K562 (cell line): ENCODE results near the gene P3H1. TPM values are rescaled to one million over a fixed set of nuclear protein-coding genes. Genes with fewer than 3 reads are reported as not detected.

Source experiments
- FIP1L1 ChIP-seq: fragments of 200-400 bp; formaldehyde crosslinking; IDR thresholded peaks from 2 replicates; pipeline ENCODE4 v1.6.1; 2018; ENCODE audit warnings: mild to moderate bottlenecking, low read depth, low read length; ENCODE audit not compliant: poor library complexity, severe bottlenecking
- FOXK2 ChIP-seq, 2 experiments: fragments of 450-650 bp; IDR thresholded peaks in 1 of 2; conservative IDR thresholded peaks in 1 of 2; 2 replicates each; pipeline ENCODE4 v1.6.1; 2016; ENCODE audit warnings: low read depth in 2 of 2, mild to moderate bottlenecking in 1 of 2
- FOXP1 ChIP-seq: sonication (generic); formaldehyde crosslinking; IDR thresholded peaks from 2 replicates; pipeline ENCODE4 v1.8.0; 2022; ENCODE audit warnings: mild to moderate bottlenecking, missing genetic modification reagents
- ILF3 ChIP-seq: fragments of 450-650 bp; IDR thresholded peaks from 2 replicates; pipeline ENCODE4 v1.6.1; 2018; ENCODE audit warnings: antibody characterized with exemption, mild to moderate bottlenecking, moderate library complexity, borderline replicate concordance
- MYBL2 ChIP-seq, 2 experiments: fragments of 450-650 bp in 1 of 2; sonication (generic) in 1 of 2; formaldehyde crosslinking in 1 of 2; IDR thresholded peaks; 2 replicates each; pipeline versions ENCODE4 v1.6.1 to v1.8.1; 2017 to 2022; ENCODE audit warnings: borderline replicate concordance in 1 of 2, inconsistent platforms in 1 of 2, low read depth in 1 of 2, mild to moderate bottlenecking in 1 of 2, missing genetic modification reagents in 1 of 2, moderate library complexity in 1 of 2
- NCOA1 ChIP-seq: fragments of 450-650 bp; IDR thresholded peaks from 2 replicates; pipeline ENCODE4 v1.6.1; 2016; ENCODE audit warnings: low read depth
- PPARD ChIP-seq: fragments of 250-450 bp; sonication (Bioruptor Pico); IDR thresholded peaks from 2 replicates; pipeline ENCODE4 v1.8.0; 2022; ENCODE audit warnings: inconsistent platforms, mild to moderate bottlenecking, moderate library complexity
- PRMT5 ChIP-seq: sonication (generic); formaldehyde crosslinking; IDR thresholded peaks from 2 replicates; pipeline ENCODE4 v1.5.0; 2020; ENCODE audit warnings: missing genetic modification reagents
- PTRF ChIP-seq: fragments of 450-650 bp; IDR thresholded peaks from 2 replicates; pipeline ENCODE4 v1.6.1; 2016; ENCODE audit warnings: mild to moderate bottlenecking, missing genetic modification characterization, missing compliant biosample characterization
- SRSF9 ChIP-seq: fragments of 200-400 bp; formaldehyde crosslinking; IDR thresholded peaks from 2 replicates; pipeline ENCODE4 v1.6.1; 2017; ENCODE audit warnings: low read depth, low read length, borderline replicate concordance
- STAG1 ChIP-seq: sonication (generic); formaldehyde crosslinking; IDR thresholded peaks from 2 replicates; pipeline ENCODE4 v1.5.0; 2020; ENCODE audit warnings: missing genetic modification reagents, borderline replicate concordance
- TFAP4 ChIP-seq: sonication (generic); formaldehyde crosslinking; IDR thresholded peaks from 2 replicates; pipeline ENCODE4 v1.8.0; 2022; ENCODE audit warnings: missing genetic modification reagents, mild to moderate bottlenecking, moderate library complexity, borderline replicate concordance
- THAP12 ChIP-seq: fragments of 250-450 bp; sonication (Bioruptor Pico); IDR thresholded peaks from 2 replicates; pipeline ENCODE4 v1.9.0; 2021; ENCODE audit warnings: mild to moderate bottlenecking, inconsistent platforms
- TSC22D4 ChIP-seq: fragments of 450-650 bp; IDR thresholded peaks from 2 replicates; pipeline ENCODE4 v1.6.1; 2016; ENCODE audit warnings: missing genetic modification characterization, missing biosample characterization, control low read depth
- ZBTB7A ChIP-seq: IDR thresholded peaks from 2 replicates; pipeline ENCODE4 v1.6.1; 2011; ENCODE audit warnings: low read depth, mild to moderate bottlenecking, low read length, moderate library complexity, borderline replicate concordance; ENCODE audit not compliant: control insufficient read depth
- ZHX1 ChIP-seq: fragments of 150-350 bp; conservative IDR thresholded peaks from 2 replicates; pipeline ENCODE4 v1.6.1; 2014; ENCODE audit warnings: low read length
- ZNF583 ChIP-seq: fragments of 250-450 bp; sonication (Bioruptor Pico); IDR thresholded peaks from 2 replicates; pipeline ENCODE4 v1.4.0; 2020
- ZNF707 ChIP-seq: fragments of 250-450 bp; sonication (Bioruptor Pico); conservative IDR thresholded peaks from 2 replicates; pipeline ENCODE4 v1.8.0; 2022; ENCODE audit warnings: inconsistent platforms, mild to moderate bottlenecking, moderate library complexity
- polyA plus RNA-seq, 8 experiments: library from polyadenylated mRNA; depleted of rRNA in 4 of 8; stranded (reverse) in 5 of 8; unstranded in 3 of 8; fragments of >200 nt; fragmentation: Nextera tagmentation in 2 of 8; fragmentation: Illumina TruSeq in 1 of 8; extraction: Ambion mirVana in 2 of 8; extraction: Trizol in 1 of 8; gene quantifications; 2 replicates each; pipeline versions ENCODE4 v1.2.1 to v1.2.3, GENCODE V29; 2011 to 2014; ENCODE audit warnings: inconsistent platforms in 1 of 8, missing spikeins in 1 of 8
- total RNA-seq, 7 experiments: library from RNA; depleted of rRNA in 6 of 7; stranded (reverse); fragments of >200 nt in 6 of 7; fragmentation: Illumina TruSeq in 2 of 7; extraction: Trizol in 2 of 7; gene quantifications; 2 replicates each; pipeline versions ENCODE4 v1.2.1 to v1.2.3, GENCODE V29; 2011 to 2021; ENCODE audit warnings: low replicate concordance in 1 of 7
- TF ChIP-seq, protein P1 (sequence below): fragments of 250-450 bp; sonication (Bioruptor Pico); IDR thresholded peaks from 2 replicates; pipeline ENCODE4 v1.8.0; 2022; ENCODE audit warnings: moderate library complexity, mild to moderate bottlenecking, inconsistent platforms

Gene P3H1
- total and polyA plus RNA-seq, 9 of the 15 experiments (the other 6 are each of a cell fraction or from before 2014, with no cell fraction given): 1.7 to 81.7 (median 45.7) TPM

DNA sequence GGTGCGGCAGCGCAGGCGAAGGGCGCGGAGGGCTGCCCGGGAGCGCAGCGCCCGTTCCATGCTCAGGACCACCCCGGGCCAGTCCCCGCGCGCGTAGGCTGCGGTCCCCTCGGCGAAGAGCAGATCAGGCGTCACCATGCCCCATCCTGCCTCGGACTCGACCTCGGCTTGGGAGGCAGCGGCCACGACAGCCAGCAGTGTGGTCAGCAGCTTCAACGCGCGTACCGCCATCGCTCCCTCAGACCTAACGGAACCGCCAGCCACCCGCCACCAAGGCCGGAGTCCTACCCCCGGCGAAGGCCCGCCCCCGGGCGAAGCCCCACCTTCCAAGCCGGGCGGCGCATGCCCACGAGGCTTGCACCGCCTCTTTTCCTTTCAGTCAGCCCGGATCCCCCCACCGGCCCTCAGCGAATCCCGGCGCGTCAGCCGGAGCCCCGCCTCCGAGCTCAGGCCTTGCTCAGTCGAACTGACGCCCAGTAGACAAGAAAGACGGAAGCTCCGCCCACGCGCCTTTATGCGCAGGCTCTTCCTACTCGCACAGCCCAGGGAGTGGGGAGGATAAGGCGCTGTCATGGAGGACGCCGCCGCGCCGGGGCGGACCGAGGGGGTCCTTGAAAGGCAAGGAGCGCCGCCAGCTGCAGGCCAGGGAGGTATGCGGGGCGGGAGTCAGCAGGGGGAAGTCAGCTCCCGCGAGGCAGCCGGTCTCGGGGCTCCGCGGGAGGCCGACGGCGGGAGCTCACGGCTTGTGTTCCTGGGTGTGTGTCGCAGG lies at the start of gene P3H1, which contains the start of gene C1orf50 (continued):
- TF ChIP-seq, protein P1, sequence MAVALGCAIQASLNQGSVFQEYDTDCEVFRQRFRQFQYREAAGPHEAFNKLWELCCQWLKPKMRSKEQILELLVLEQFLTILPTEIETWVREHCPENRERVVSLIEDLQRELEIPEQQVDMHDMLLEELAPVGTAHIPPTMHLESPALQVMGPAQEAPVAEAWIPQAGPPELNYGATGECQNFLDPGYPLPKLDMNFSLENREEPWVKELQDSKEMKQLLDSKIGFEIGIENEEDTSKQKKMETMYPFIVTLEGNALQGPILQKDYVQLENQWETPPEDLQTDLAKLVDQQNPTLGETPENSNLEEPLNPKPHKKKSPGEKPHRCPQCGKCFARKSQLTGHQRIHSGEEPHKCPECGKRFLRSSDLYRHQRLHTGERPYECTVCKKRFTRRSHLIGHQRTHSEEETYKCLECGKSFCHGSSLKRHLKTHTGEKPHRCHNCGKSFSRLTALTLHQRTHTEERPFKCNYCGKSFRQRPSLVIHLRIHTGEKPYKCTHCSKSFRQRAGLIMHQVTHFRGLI (CRISPR knock-in tag): no peak
- TF ChIP-seq PPARD (CRISPR knock-in tag): no peak
- TF ChIP-seq ZNF707 (CRISPR knock-in tag): no peak
- TF ChIP-seq ZHX1: 0 out of 2 replicates have a peak, but pooled peaks have one; percentile 47
- TF ChIP-seq ZBTB7A: peak; percentile 48; the same call in 1 of the 2 replicates
- TF ChIP-seq FIP1L1: peak; percentile 46
- 0 out of 2 replicates have a peak, but pooled peaks have one; percentile 27 for TF ChIP-seq STAG1 (CRISPR knock-in tag)
- no peak for TF ChIP-seq SRSF9
- no peak for TF ChIP-seq TSC22D4
- TF ChIP-seq PRMT5: no peak
- TF ChIP-seq ZNF583: 0 out of 2 replicates have a peak, but pooled peaks have one; percentile 30
- TF ChIP-seq NCOA1: no peak; the same call in 1 of the 2 replicates
- peak in 1 of 2 experiments; percentile 36; a peak in 1 of 4 replicates for TF ChIP-seq FOXK2 (conservative IDR thresholded peaks at IDR 0.05 in 1 of 2, IDR thresholded peaks at IDR 0.05 in 1 of 2; ENCODE audit: low read depth in 2 of 2)
- no peak for TF ChIP-seq ILF3
- 0 out of 2 replicates have a peak, but pooled peaks have one; percentile 81 for TF ChIP-seq FOXP1 (CRISPR knock-in tag)
- TF ChIP-seq TFAP4 (CRISPR knock-in tag): peak; percentile 89
- no peak for TF ChIP-seq MYBL2 (IDR thresholded peaks at IDR 0.05; ENCODE audit: low read depth)
- no peak for TF ChIP-seq MYBL2 (CRISPR knock-in tag; IDR thresholded peaks at IDR 0.05; ENCODE audit: borderline replicate concordance)
- no peak for TF ChIP-seq PTRF
- TF ChIP-seq THAP12: peak; percentile 95
